HG03342 (cell line): Measurements from ENCODE around the gene NKAIN2.

Source experiments
- ATAC-seq: cut with Tn5 transposase; IDR thresholded peaks from one replicate; pipeline ENCODE4 v1.9.1; 2021; ENCODE audit warnings: mild to moderate bottlenecking, moderate library complexity; ENCODE audit not compliant: unreplicated experiment

Gene NKAIN2

GRCh38 chr6:124867121-124867520 lies 1063.5 kb downstream of the NKAIN2 start:
- no peak for ATAC-seq

DNA sequence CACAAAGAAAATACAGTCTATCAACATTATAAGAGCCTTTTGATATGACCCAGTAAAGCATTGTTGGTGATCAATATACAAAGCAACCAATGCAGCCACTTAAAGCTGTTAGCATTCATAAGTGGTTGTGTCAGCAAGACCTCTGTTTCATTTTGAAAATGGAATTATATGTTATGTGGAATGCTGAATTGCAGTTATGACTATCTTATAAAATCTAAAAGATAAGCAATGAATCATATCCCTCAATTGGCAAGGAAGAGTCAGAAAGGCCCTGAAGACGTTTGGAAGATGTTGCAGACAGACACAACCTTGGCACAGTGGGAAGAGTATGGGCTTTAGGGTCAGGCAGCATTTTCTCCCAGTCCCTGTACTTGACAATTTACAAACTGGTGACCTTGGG lies 1064.8 kb downstream of the NKAIN2 start:
- no peak for ATAC-seq

DNA sequence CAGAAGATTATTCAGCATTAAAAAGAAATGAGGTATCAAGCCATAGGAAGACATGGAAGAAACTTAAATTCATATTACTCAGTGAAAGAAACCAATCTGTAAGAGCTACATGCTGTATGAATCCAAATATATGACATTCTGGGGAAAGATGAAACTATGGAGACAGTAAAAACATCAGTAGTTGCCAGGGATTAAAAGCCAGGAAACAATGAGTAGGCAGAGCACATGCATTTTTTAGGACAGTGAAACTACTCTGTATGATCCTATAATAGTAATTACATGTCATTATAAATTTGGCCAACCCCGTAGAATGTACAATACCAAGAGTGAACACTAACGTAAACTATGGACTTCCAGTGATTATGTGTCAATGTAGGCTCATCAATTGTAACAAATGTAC lies 1065.8 kb downstream of the NKAIN2 start:
- ATAC-seq = no peak

DNA sequence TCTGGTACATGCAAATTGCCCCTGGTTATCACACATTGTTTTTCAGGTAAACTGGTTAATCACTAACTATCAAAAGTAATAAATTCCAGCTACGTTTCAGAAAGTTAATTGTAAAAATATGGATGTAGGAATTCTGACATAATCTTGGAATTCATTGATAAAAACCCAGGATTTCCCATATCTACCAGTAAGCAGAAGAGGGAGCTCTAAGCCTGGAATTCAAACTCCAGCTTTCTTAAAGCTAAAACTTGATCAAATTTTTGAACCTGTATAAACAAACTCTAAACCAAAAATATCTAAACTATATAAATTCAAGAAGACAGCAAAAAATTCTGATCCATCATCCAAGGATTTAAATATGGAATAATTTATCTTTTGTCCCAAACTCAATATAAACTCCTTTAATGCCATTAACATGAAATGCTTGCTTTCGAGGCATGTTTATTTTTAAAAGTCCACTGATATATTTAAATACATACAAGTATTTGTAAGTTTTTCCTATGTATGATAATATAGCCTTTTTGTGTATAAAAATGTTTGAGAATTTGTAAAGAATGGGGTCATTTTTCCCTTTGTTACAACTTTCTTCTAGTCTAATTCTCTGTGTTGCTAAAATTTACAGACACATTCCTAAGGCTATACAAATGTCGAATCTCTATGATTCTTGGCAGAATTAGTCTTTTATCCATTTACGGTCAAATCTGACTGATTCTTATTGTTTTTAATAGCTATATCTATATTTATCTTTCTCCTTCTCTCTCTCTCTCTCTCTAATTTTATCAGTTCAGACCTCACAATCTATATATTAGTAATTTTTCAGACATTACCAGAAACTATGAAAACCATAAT lies 1067.2 kb downstream of the NKAIN2 start:
- ATAC-seq = no peak

GRCh38 chr6:124872361-124873065 lies 1068.8 kb downstream of the NKAIN2 start:
- ATAC-seq = peak; percentile 83

DNA sequence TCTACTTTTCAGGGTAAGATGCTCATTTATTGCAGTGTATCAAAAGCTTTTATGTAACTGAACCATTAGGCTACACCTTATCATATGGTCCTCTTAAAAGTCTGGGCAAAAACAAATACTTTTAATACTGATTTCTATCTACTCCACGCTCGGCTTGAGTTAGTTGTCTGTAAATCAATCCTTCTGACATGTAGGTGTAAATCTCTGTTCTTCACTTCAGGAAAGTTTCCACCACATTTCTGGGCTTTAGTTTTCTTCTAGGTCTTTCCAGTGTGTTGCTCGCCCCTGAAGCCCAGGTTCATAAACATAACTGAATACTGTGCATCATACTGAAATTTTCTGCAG lies 1069.4 kb downstream of the NKAIN2 start:
- peak; percentile 28 for ATAC-seq
